Right lobe of liver (tissue), 6 donors: ENCODE data around the gene ECE1. TPM values are rescaled to one million over a fixed set of nuclear protein-coding genes. Genes with fewer than 3 reads are reported as not detected.

Experiments used
- ATAC-seq, 4 donors: fragments of 200-7000 bp; cut with Tn5 transposase; one replicate each; pipeline ENCODE4 v1.9.1; 2020; ENCODE audit warnings: mild to moderate bottlenecking in 4 of 4, moderate library complexity in 4 of 4
- DNase-seq, 3 donors: peaks; one replicate each; pipeline ENCODE4 v3.0.0-alpha.2; 2020
- H3K27ac ChIP-seq, 3 donors: fragments of 200-600 bp; one replicate each; pipeline ENCODE4 v1.8.0; 2022
- H3K27me3 ChIP-seq, 2 donors: fragments of 200-600 bp; one replicate each; pipeline ENCODE4 v1.8.0; 2022
- H3K36me3 ChIP-seq, 4 donors: fragments of 200-600 bp; sonication (generic) in 1 of 4; one replicate each; pipeline versions ENCODE4 v1.5.1 to v1.8.0; 2017 to 2022; ENCODE audit warnings: control low read depth in 1 of 4
- H3K4me1 ChIP-seq, 4 donors: fragments of 200-600 bp; sonication (generic) in 1 of 4; one replicate each; pipeline versions ENCODE4 v1.5.1 to v1.8.0; 2017 to 2022; ENCODE audit warnings: control low read depth in 1 of 4
- H3K4me3 ChIP-seq, 3 donors: fragments of 200-600 bp; one replicate each; pipeline ENCODE4 v1.8.0; 2022
- H3K9me3 ChIP-seq, 4 donors: fragments of 200-600 bp; sonication (generic) in 1 of 4; one replicate each; pipeline versions ENCODE4 v1.5.1 to v1.8.0; 2017 to 2022; ENCODE audit warnings: control low read depth in 1 of 4
- CTCF ChIP-seq, 4 donors: fragments of 200-600 bp in 3 of 4; fragments of 450-650 bp in 1 of 4; IDR thresholded peaks; one replicate each; pipeline versions ENCODE4 v1.5.1 to v1.8.0; 2016 to 2022; ENCODE audit warnings: antibody characterized with exemption in 4 of 4, mild to moderate bottlenecking in 2 of 4
- POLR2A ChIP-seq: fragments of 450-650 bp; IDR thresholded peaks from one replicate; pipeline ENCODE4 v1.6.1; 2017; ENCODE audit warnings: antibody characterized with exemption, mild to moderate bottlenecking
- WGBS: methylation state at CpG from one replicate; pipeline ENCODE4 v1.1.6; 2018; ENCODE audit warnings: low coverage, low lambda C conversion rate; ENCODE audit not compliant: insufficient coverage; ENCODE audit errors: missing lambda C conversion rate; 5-methylcytosine and 5-hydroxymethylcytosine counted together
- intact Hi-C, 2 donors: fragments of 100-400 bp; cut with DNase I; formaldehyde crosslinking; loops; one replicate each; pipeline versions ENCODE4 v1.11.2 to v1.14.1; 2022
- total RNA-seq, 6 experiments: library from RNA; depleted of rRNA in 2 of 6; stranded (reverse); fragments of >200 nt in 2 of 6; fragmentation: NEBNext Ultra II Directional in 3 of 6; extraction: Animal tissue kit (Norgen Biotek cat#: 25700) in 3 of 6; gene quantifications; one replicate each; pipeline versions ENCODE4 v1.1.0 to v1.2.4, GENCODE V29; 2016 to 2023
- donor health status: DM: no; HTN: yes; CAD: no.
- donor health status: DM: no; HTN: no; CAD: no.
- donor health status: DM: no; HTN: no; CAD: no.
- donor health status: DM: no; HTN: yes; CAD: no.
- donor health status: DM: no; HTN: yes; CAD: no.

Gene ECE1
- total RNA-seq, 6 experiments from 2014 or later = 39.7 to 61.3 (median 43.8) TPM

- ATAC-seq (no peak), DNase-seq (no peak)
- Histone ChIP-seq H3K27me3 (no peaks in the 10 kb centered on the region), H3K9me3 (no peaks in the 10 kb centered on the region), H3K27ac (no peak overlapping the region), H3K4me1 (peaks cover 0 to 54% (median 25%) of the 10 kb centered on the region in 4 donors), H3K4me3 (no peak overlapping the region), H3K36me3 (peaks cover 0 to 12% (median 0%) of the 10 kb centered on the region in 4 donors)
- intact Hi-C loops = loop anchor here in 1 of 2 donors (10.0 kb wide), 1 partner anchor 67 kb away; no protein-coding TSS in a partner anchor
- 93% methylated on average over 16 of the region's 16 CpGs for WGBS
- TF ChIP-seq CTCF (IDR thresholded peaks at IDR 0.05) = no peak
- TF ChIP-seq POLR2A = no peak
Measured at GRCh38 chr1:21267191-21268077, 22.8 kb downstream of the ECE1 start.

GRCh38 chr1:21266119-21266774 lies 24.0 kb downstream of the ECE1 start:
- TF ChIP-seq POLR2A (no peak), CTCF (IDR thresholded peaks at IDR 0.05) (no peak)
- no peaks in the 10 kb centered on the region for H3K27me3 ChIP-seq
- peaks cover 0 to 47% (median 24%) of the 10 kb centered on the region in 4 donors for H3K4me1 ChIP-seq
- H3K36me3 ChIP-seq = peaks cover 0 to 8% (median 0%) of the 10 kb centered on the region in 4 donors
- ATAC-seq (no peak), DNase-seq (no peak)
- intact Hi-C loops = loop anchor here in 1 of 2 donors (10.0 kb wide), 1 partner anchor 69 kb away; no protein-coding TSS in a partner anchor
- no peak overlapping the region for H3K27ac ChIP-seq
- WGBS = 66% methylated on average over 11 of the region's 12 CpGs
- H3K9me3 ChIP-seq = no peaks in the 10 kb centered on the region
- H3K4me3 ChIP-seq = no peak overlapping the region

GRCh38 chr1:21265644-21266043 lies 24.6 kb downstream of the ECE1 start:
- H3K36me3 ChIP-seq = peaks cover 0 to 6% (median 0%) of the 10 kb centered on the region in 4 donors
- H3K27ac ChIP-seq = no peak overlapping the region
- WGBS = 92% methylated on average over 3 of the region's 6 CpGs

More at GRCh38 chr1:21265644-21266043, 24.6 kb downstream of the ECE1 start:
- Histone ChIP-seq H3K4me1 (peaks cover 0 to 41% (median 21%) of the 10 kb centered on the region in 4 donors), H3K27me3 (no peaks in the 10 kb centered on the region), H3K4me3 (no peak overlapping the region), H3K9me3 (no peaks in the 10 kb centered on the region)
- ATAC-seq (no peak), DNase-seq (no peak)
- TF ChIP-seq POLR2A (no peak), CTCF (IDR thresholded peaks at IDR 0.05) (no peak)
- intact Hi-C loops = loop anchor here in 1 of 2 donors (10.0 kb wide), 1 partner anchor 69 kb away; no protein-coding TSS in a partner anchor
